HUES48 (cell line): ENCODE results near the gene ACOX3.
"Not testable (repeated sequence)": the region's sequence is repeated elsewhere in the genome, so short reads cannot be mapped to it uniquely, and the experiment has no call there.

ENCODE experiments used
- H3K27ac ChIP-seq: one replicate; pipeline ENCODE4 v1.7.0; 2013; ENCODE audit warnings: low read depth, low read length, inconsistent platforms
- H3K27me3 ChIP-seq: 2 replicates; pipeline ENCODE4 v1.6.1; 2013; ENCODE audit warnings: mild to moderate bottlenecking, low read length; ENCODE audit not compliant: control insufficient read depth, insufficient read depth
- H3K36me3 ChIP-seq: 2 replicates; pipeline ENCODE4 v1.6.1; 2013; ENCODE audit warnings: low read length; ENCODE audit not compliant: control insufficient read depth, insufficient read depth
- H3K4me1 ChIP-seq: 2 replicates; pipeline ENCODE4 v1.6.1; 2013; ENCODE audit warnings: mild to moderate bottlenecking, low read length; ENCODE audit not compliant: control insufficient read depth, insufficient read depth
- H3K4me3 ChIP-seq: 2 replicates; pipeline ENCODE4 v1.5.1; 2013; ENCODE audit warnings: mild to moderate bottlenecking, low read depth, low read length
- H3K9ac ChIP-seq: 2 replicates; pipeline ENCODE4 v1.6.1; 2013; ENCODE audit warnings: mild to moderate bottlenecking, low read depth, low read length, moderate library complexity
- H3K9me3 ChIP-seq: 2 replicates; pipeline ENCODE4 v1.6.1; 2013; ENCODE audit warnings: low read length; ENCODE audit not compliant: control insufficient read depth, insufficient read depth

The ACOX3 gene

DNA sequence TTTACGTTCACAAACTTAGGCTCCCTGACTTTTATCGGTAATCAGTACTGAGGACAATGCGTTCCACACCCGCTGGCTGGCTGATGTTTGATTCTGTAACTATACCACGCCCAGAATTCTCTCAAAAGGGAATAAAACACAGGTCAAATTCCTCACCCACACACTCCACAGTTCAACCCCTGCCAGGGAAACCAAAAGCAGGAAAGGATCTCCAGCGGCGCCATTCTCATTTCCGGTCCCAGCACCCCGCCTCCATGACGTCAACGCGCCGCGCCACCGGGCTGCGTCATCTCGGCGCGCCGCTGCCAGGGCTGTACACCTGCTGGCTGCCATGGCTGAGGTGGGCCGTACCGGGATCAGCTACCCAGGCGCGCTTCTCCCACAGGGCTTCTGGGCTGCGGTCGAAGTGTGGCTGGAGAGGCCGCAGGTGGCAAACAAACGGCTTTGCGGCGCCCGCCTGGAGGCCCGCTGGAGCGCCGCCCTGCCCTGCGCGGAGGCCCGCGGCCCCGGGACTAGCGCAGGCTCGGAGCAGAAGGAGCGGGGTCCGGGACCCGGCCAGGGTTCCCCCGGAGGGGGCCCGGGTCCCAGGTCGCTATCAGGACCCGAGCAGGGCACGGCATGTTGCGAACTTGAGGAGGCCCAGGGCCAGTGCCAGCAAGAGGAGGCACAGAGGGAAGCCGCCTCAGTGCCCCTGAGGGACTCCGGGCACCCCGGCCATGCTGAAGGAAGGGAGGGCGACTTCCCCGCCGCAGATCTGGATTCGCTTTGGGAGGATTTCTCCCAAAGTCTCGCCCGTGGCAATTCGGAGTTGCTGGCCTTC, at the start of gene ACOX3, which contains the start of gene TRMT44:
Gene ACOX3, minus strand, starts transcription at position 232 of the 820 bp plus-strand sequence. CDS start 24,202 bp downstream, outside the sequence.
Gene TRMT44, plus strand, starts transcription at position 286 of the 820 bp plus-strand sequence. Its CDS starts 46 bp downstream, at position 332.
- Histone ChIP-seq H3K4me3 (peak within 1 kb of the TSS; percentile 72), H3K9me3 (no peaks in the 10 kb centered on the region), H3K27me3 (no peaks in the 10 kb centered on the region), H3K4me1 (peaks cover 17% of the 10 kb centered on the region), H3K36me3 (no peaks in the 10 kb centered on the region), H3K27ac (peak within 1 kb of the TSS; percentile 89), H3K9ac (peak within 1 kb of the TSS; percentile 69)

DNA sequence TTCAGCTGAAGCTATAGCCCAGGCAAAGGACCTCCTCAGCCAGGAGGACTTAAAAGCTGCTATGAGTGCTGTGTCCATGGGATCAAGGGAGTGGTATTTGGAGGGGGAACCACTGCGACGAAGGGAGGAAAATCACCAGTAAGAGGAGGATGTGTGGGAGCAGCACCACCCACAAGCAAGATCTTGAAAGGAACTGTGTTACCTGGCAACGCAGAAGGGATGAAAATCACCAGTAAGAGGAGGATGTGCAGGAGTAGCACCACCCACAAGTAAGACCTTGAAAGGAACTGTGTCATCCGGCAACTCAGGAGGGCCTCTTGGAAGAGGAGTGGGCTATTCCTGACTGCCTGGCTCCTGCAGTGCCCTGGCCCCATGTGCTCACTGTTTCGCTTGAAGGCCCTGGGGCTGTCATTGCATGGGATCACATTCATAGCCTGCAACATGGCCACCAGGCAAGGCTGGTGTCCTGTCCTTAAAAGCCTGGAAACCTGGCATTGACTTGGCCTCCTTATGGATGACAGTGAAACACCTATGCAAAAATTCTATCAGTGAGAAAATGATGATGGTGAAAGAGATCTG, 48.4 kb upstream of the ACOX3 start:
- peaks cover 14% of the 10 kb centered on the region for H3K9me3 ChIP-seq
- H3K27me3 ChIP-seq, result no peaks in the 10 kb centered on the region
- H3K4me1 ChIP-seq, result peaks cover 9% of the 10 kb centered on the region; the same call in 1 of the 2 replicates
- H3K9ac ChIP-seq, result no peak overlapping the region
- H3K27ac ChIP-seq, result no peak overlapping the region
- H3K4me3 ChIP-seq, result no peak overlapping the region
- H3K36me3 ChIP-seq, result peaks cover 4% of the 10 kb centered on the region; the same call in 1 of the 2 replicates

DNA sequence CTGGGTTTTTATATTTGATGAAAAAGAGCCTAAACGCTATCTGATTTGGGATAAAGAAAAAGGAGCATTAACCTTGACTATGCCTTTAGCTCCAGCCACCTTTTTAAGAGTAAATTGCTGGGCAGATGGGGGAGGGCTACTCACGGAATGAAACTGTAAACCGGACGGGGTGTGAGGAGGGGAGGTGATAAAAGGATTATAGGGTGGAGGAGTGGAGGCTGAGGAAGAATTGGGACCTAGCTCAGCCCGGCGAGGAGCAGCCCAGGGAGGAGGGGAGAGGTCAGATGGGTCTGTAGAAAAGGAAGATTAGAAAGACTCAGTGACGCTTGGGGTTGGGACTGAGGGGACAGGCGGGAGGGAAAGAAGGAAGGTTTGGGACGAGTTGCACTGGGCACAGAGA, 46.1 kb upstream of the ACOX3 start:
- not testable (repeated sequence) for H3K27ac ChIP-seq, H3K36me3 ChIP-seq, H3K4me1 ChIP-seq, H3K27me3 ChIP-seq, H3K9ac ChIP-seq, H3K4me3 ChIP-seq
- H3K9me3 ChIP-seq, result peaks cover 14% of the 10 kb centered on the region

DNA sequence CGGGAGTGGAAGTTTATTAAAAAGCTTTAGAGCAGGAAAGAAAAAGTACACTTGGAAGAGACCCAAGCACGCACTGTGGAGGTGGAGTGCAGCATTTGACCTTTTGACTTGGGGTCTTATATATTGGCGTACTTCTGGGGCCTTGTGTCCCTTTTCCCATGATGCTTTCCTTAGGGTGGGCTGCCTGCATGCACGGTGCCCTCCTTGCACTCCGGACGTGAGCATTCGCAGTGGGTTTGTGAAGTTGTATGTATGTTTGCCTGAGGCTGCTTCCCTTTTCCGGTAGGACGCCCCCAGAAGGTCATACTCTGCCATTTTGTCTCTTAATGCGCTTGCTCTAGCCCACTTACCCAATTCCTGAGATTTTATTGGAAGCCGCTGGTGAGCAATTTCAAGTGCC, 39.7 kb upstream of the ACOX3 start:
- no peaks in the 10 kb centered on the region for H3K27me3 ChIP-seq

DNA sequence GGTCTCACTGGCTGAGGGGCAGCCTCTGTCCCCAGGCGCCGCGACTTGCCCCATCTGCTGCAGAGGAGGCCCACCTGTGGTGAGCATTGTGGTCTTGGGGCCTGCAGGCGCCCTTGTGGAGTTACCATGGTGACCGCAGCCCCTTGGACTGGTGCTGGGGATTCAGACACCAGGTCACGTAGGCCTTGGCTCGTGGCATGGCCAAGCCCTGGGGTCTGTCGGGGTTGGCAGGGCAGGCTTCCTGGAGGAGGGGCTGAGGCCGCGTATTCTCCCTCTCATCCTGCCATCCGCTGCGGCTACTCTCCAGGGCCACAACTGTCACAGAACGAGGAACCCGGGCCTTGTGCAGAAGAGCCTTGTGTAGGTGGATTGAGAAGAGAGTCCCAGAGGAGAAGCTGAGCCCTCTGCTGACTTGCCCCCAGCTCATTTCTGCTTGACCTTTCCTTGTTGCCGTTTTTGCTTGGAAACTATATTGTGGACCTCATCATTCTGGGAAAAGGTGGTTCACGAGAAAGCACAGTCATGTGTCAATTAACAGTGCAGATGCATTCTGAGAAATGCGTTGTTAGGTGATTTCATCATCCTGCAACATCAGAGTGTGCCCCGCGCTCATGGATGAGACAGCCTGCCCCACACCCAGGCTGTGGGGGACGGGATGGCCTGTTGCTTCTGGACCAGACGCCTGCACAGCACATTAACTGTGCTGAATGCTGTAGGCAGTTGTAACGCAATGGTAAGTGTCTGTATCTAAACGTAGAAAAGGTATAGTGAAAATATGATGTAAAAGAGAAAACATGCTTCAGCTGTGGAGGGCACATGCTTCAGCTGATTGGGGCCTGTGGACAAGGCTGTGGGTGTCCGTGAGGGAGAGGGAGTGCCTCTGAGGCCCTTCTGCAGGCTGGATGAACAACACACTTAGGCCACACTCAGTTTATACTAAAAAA, 38.5 kb upstream of the ACOX3 start:
- Histone ChIP-seq H3K9me3 (no peaks in the 10 kb centered on the region), H3K27me3 (no peaks in the 10 kb centered on the region), H3K4me1 (no peaks in the 10 kb centered on the region), H3K4me3 (no peak overlapping the region), H3K9ac (no peak overlapping the region), H3K27ac (no peak overlapping the region), H3K36me3 (peaks cover 26% of the 10 kb centered on the region)

More for the DNA sequence above, 39.7 kb upstream of the ACOX3 start:
- Histone ChIP-seq H3K27ac (no peak overlapping the region), H3K9ac (no peak overlapping the region), H3K4me3 (no peak overlapping the region), H3K9me3 (no peaks in the 10 kb centered on the region), H3K36me3 (peaks cover 22% of the 10 kb centered on the region), H3K4me1 (no peaks in the 10 kb centered on the region)

DNA sequence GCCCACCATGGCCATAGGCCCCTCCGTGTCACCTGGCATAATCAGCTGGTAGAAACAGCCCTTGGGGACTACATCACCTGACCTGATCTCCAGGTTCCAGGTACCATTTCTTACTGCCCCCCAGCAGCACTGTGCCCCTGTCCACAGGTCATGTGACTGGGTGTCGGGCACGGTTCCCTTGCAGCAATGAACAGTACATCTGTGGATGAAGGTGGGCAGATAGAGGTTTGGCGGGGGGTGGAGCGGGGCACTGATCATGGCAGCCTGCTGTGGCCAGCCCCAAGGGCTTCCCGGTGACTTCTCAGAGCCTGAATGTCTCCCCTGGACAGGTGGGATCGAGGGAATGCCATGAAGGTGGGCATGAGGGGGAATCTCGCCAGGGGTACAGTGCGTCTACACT, 37.8 kb upstream of the ACOX3 start:
- Histone ChIP-seq H3K27ac (no peak overlapping the region), H3K4me1 (no peaks in the 10 kb centered on the region), H3K36me3 (peaks cover 26% of the 10 kb centered on the region), H3K9ac (no peak overlapping the region), H3K27me3 (no peaks in the 10 kb centered on the region), H3K9me3 (no peaks in the 10 kb centered on the region), H3K4me3 (no peak overlapping the region)

DNA sequence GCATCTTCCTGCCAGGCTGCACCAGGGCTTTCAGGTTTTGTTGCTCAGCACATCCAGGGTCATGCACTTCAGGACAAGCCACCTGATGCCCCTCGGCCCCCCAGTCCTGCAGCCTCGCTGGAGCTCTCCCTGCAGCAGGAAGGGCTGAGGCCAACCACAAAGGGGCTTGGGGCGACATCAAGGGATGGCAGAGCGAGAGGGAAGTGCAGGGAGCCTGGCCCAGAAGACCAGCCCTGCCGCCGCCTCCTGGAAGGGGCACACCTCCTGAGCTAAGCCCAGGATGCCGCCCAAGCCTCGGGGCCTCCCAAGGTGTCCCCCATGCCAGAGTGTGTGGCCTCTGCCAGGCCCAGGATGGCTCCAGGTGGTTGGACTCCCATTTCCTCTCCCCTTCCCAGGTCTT, 37.2 kb upstream of the ACOX3 start:
- no peak overlapping the region for H3K9ac ChIP-seq
- H3K9me3 ChIP-seq, result no peaks in the 10 kb centered on the region
- H3K4me1 ChIP-seq, result no peaks in the 10 kb centered on the region

DNA sequence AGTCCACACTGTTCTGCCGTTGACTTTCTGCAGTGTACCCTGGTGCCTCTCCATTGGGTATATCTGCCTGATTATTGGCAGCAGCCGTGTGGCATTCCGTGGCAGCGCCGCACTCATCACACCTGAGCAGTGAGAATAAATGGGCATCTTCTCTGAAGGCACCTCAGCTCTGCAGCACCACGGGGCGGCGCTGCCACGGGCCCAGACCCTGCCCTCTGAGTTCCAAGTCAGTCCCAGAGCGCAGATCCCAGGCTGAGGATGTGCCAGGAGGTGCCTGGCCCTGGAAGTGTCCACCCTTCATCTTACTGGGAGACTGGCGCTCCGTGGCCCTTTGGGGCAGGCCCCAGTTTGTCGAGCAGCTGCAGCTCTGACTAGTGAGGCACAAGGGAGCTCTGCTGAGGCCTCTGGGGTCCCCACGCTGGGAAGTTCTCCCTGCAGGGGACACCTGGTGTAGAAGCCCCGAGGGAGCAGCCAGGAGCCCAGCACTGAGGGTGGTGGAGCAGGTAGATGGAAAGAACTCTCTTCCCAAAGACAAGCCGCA, 36.6 kb upstream of the ACOX3 start:
- no peaks in the 10 kb centered on the region for H3K27me3 ChIP-seq
- no peaks in the 10 kb centered on the region for H3K4me1 ChIP-seq
- H3K27ac ChIP-seq, result no peak overlapping the region
- peaks cover 26% of the 10 kb centered on the region for H3K36me3 ChIP-seq
- no peak overlapping the region for H3K4me3 ChIP-seq
- H3K9me3 ChIP-seq, result no peaks in the 10 kb centered on the region
- H3K9ac ChIP-seq, result no peak overlapping the region

More for the DNA sequence above, 37.2 kb upstream of the ACOX3 start:
- Histone ChIP-seq H3K4me3 (no peak overlapping the region), H3K27ac (no peak overlapping the region), H3K27me3 (no peaks in the 10 kb centered on the region), H3K36me3 (peaks cover 26% of the 10 kb centered on the region)

DNA sequence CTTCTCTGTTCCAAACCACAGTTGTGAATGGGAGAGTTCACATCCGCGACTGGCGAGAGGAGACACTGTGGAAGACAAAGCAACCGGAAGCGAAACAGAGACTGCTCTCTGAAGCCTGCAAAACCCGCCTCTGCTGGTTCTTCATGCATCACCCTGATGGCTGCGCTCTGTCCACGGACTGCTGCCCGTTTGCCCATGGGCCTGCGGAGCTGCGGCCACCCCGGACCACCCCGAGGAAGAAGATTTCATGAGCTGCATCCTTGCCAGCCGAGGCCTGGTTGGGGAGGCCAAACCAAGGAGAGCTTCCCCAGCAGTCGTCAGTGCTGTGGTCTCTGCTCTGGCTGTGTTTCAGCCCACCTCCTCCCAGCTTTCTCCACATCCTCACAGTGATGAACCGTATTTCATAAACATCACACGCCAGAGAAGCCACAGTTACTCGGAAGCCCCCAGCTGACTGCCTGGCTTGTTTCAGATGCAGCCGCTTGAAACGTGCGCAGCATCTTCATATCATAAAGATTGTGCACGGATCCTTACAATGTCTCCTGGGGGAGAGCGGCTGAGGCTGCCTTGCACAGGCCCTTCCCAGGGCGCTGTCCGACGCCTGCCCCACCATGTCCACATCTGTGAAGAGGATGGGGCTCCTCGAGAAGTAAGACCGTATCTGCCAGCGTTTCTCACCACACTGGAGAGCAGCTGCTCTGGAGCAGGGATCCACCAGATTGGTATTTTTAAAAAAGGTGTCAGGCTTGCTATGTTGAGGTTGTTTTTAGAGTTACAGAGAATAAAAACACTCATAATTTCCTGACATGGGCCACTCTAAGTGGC, 35.4 kb upstream of the ACOX3 start:
- Histone ChIP-seq H3K36me3 (peaks cover 32% of the 10 kb centered on the region), H3K4me1 (no peaks in the 10 kb centered on the region), H3K27me3 (no peaks in the 10 kb centered on the region), H3K9ac (no peak overlapping the region), H3K27ac (no peak overlapping the region), H3K9me3 (no peaks in the 10 kb centered on the region), H3K4me3 (no peak overlapping the region)

DNA sequence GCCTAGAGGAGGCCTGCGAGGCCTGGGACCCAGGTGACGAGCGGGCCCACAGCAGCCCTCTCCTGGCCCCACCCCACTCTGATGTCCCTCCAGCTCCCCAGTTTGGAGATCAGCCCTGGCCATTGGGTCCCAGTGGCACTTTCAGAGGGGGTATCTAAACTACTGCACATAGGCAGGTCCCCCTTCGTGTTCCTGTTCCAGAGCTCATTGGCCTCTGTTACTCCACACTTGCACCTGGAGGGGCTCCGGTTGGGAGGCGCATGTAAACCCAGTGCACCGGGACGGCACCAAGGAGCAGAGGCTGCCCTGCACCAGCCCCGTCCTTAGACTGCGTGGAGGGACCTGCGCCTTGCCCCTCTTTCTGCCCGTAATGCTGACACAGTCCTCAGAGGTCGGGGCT, 34.3 kb upstream of the ACOX3 start:
- Histone ChIP-seq H3K9me3 (no peaks in the 10 kb centered on the region), H3K4me3 (no peak overlapping the region), H3K4me1 (no peaks in the 10 kb centered on the region), H3K36me3 (peaks cover 33% of the 10 kb centered on the region), H3K27ac (no peak overlapping the region), H3K27me3 (no peaks in the 10 kb centered on the region), H3K9ac (no peak overlapping the region)
